Stimulated activated CD4-positive, alpha-beta T cell treated with anti-CD3 and anti-CD28 coated beads, Interleukin-4, amount 100 ng/mL, for 4 hours (primary cell): Measurements from ENCODE around the gene LHX1.

Experiments used
- DNase-seq, 2 experiments: peaks; one replicate each; pipeline ENCODE4 v3.0.0-alpha.2; 2020

The LHX1 gene

DNA sequence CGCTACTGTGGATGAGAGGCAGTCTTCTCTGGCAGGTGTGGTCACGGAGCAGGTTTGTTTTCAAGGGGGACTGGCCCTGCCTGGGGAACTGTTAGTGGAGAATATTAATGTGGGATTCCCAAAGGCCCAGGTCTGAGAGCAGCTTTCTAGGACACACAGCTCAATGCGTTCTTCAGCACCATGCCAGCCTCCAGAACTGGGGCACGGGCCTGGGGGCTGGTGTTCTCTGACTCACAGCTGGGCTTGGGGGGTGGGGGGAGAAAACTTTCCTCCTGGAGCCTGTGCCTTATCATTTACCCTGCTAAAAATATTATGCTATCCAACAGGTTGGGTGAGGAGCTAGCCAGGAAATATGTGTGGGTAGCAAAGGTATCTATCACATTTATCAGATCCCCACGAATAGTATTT is 13.5 kb upstream of the LHX1 start:
- DNase-seq = no peak

DNA sequence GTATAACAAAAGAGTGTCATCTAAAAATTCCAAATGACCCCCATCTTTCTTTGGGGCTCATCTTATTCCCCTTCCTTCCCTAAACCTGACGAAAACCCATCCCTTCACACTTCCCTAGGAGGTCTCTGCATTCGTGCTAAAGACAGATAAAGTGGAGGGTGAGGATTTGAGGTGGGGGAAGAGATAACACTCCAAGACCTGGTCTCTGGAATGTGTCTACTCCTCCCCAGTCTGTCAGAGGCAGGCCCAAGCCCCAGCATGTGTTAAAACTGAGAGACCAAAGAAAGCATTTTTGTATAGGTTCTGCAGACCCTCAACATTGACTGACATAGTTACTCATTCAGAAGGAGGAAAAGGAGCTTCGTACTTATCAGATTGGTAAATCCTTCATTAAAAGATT is 11.0 kb upstream of the LHX1 start:
- no peak for DNase-seq

DNA sequence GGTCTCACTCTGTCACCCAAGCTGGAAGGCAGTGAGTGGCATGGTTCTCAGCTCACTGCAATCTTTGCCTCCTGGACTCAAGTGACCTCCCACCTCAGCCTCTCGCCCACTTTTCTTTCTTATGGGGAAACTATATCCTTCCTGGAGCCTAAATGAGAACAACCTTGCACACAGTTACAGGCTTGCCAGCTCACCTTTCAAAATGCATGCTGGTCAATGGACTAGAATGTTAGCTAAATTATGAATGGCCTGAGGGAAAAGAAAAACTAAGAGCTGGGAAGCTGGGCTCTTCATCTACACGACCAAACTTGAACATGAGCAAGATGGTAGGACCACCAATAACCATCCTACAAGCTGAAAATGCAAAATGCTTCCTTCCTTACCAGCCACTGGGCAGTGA is 10.6 kb upstream of the LHX1 start:
- no peak for DNase-seq

DNA sequence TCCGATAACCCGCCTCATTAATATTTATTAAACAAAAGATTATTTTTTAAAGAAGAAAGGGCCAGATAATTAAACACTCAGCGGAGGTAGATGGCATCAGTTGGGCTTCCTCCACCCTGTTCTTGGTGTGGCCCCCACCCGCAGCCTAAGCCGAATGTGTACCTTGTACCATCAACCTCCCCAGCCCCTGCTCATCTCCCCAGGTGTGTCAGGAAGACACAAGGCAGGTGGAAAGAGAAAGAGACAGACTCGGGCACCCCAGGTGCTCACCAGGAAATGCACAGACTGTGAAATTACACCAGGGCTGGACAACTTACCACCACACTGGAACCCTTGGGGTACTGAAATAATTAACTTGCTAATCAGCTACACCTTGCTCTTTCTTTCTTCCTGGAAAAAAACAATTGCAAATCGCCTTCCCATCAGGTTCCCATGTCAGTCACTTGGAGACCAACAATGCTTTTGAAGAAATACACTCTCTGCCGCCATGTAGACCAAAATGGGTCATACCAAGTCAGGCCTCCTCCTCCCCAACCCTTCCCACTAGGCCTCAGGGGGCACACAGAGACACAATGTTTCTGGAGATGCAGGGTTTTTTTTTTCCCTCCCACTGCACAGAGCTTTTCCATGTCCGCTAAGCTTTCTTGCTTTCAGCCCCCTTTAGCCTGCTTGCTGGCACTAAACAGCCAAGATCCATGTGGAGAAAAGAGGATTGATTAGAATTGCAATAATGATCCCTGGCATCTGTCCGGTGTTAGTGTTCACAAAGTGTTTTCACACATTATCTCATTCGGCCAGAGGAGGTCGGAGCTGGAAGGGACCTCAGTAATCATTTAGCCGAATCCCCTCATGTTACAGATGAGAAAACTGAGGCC is 8.6 kb upstream of the LHX1 start:
- DNase-seq = no peak

DNA sequence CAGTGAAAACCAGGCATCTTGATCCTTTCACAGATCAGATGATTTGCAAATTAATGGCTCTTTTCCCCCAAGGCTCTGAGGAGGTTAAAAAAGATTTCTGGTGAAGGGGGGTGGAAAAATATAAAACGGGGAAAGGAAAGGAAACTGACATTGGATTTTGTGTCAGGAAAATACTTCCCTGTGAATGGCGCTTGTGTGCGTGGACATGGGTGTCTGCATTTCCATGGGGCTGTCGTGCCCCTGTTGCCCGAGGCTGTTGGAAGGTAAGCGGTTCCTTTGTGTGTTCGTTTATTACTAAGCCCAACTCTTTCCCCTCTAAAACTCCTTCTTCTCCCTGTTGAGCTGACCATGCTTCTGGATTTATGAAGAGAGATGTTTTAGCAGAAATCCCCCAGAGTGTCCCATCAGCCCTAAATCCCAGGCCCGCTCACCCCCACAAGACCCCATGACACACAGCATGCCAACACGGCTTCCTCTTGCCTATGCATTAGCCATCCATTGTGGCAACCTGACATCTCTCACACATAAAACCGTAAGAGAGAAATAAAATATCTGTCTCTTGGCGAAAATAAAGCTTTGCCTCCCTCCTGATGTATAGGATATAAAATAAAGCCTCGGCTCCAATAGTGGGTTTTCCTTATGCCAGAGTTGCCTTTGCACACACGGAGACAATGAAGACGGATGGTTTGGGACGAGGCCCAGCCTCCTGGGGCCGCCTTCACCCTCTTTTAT is 7.3 kb upstream of the LHX1 start:
- no peak for DNase-seq

DNA sequence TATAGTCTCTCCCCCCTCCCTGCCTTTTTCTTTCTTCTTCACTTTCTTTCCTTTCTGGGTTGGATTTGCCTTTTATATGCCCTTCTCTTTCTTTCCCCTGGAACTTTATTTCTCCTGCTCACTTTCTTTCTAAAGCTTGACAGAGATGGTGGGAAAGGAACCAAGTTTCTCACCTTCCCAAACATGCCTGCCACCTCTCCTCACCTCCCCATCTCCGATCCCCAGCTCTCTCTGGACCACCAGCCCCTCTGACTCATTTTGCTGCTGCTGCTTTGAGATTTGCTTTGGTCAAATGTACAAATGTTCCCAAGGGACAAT is 6.7 kb upstream of the LHX1 start:
- no peak for DNase-seq

DNA sequence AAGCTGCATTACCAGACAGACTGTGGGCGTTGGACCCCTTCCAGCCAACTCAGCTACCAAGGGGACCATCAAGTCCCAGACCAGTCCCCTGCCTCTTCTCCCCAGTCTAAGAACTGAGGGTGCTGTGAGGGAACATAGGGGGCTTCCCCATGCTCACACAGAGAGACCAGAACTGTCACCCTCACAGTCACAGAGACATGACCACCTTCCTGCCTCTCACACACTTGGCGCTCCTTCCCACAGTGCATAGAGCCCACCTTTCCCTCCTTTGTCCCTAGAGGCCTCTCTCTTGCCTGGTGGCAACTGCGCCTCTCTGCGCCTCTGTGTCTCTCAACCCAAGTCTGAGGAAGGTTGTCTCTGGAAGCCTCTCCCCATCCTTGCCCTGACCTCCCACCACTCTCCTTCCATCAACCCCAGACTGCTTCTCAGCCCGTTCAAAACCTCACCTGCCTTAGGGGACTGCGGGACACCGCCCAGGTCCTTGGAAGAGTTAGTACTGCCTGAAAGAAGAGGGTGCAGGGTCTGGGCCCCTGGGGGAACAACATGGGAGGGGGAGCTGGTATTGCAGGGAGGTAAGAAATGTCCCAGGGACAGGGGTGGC is 6.1 kb upstream of the LHX1 start:
- no peak for DNase-seq

DNA sequence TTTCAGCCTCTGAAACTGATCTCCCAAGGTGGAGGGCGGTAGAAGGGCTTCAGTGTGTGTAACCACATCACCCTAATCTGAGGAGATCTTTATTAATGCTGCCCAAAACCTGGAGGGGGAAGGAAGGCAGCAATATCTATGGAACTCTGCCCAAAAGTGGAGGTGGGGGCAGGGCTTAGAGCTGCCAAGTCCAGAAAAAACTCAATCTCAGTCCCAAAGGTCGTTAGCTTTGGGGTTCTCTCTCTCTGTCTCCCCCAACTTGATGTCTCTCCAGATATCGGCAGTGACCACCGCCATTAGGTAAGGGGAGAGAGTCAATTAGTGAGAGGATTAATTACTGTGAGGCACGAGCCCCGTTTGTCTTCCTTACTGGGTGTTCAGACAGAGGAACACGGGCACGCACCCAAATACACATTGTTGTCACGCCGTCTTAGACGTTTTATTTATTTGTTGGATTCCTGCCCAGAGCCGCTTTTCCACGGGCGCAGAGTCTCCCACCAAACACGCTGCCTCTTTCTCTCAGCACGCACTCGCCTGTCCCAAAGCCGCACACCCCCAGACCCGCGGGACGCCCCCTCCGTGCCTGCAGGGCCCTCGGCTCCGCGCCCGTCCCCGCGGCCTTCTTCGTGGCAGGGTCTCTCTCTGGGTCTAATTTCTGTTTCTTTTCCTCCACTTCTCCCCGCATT is 5.4 kb upstream of the LHX1 start:
- no peak for DNase-seq

DNA sequence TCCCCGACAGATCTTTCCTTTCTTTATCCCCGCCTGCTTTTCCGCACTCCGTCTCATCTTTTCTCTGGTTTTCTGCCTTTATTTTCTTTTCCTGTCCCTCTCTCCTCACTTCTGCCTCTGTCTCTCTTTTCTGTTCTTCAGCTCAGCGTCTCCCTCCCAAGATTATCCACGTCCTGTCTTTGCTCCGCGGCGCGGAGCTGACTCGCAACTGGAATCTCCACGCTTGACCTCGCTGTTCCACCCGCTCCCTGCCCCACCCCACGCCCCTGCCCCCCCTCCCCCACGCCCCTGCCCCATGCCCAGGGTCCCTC is 4.9 kb upstream of the LHX1 start:
- no peak for DNase-seq

DNA sequence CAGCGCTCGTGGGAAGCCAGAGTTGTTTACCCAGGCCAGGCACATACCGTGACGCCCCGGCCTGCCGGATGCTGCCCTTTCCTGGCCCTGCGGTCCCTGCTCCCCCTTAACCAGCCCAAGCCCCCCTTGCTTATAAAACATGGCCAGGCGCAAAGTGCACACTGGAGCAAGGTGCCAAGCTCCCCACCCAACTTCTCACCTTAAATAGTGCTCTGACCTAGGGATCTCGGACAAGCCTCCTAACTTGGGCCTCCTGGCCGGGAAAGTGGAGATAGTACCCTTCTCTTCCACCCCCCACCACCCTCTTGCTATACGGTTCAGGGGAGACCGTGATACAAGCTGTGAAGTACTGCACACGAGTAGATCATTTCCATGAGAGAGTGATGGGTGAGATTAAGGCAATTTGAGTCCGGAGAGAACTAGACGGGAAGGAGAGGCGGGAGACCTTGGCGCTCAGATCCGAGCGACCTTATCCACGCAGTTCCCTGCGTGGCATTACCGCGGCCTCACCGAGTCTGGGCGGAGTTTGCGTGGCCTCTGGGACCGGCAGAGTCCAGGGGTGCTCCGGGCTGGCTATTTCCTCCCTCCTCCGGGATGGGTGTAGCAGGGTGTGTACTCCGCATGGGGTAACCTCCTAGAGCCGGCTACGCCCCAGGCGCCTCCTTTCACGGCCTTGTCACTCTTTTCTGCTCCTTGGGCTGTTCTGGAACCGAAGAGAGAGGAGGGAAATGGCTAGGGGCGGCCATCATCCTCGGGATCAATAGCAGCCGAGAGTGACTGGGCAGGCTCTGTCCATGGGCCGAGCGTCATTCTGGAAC is 4.4 kb upstream of the LHX1 start:
- no peak for DNase-seq

DNA sequence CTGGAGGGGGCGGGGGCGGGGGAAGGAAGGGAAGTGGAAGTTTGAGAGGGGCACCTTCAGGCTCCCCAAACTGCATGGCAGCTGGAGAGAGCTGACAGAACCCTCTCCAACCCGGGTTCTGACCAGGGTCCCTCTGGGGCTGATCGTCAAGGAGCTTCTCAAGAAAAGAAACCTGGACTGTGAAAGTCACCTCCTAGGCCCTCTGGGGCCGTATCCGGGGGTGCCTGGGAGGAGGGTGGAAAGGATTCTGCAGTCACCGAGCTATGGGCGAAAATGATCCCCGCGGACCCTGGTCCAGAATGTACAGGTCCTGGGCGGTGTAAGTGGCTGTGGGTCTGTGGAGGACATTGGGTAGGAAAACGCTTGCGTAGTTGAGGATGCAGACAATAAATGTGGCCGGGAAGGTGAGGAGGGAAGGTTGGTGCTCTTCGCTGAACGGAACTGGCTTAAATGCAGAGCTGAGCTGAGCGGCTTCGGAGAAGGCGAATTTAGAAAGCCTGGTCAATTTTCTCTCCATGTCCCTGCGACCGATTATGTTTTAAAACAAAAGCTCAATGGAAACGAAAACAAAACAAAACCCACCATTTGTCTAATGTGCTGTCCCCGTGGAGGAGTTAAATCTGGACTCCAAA is 3.6 kb upstream of the LHX1 start:
- DNase-seq = no peak

DNA sequence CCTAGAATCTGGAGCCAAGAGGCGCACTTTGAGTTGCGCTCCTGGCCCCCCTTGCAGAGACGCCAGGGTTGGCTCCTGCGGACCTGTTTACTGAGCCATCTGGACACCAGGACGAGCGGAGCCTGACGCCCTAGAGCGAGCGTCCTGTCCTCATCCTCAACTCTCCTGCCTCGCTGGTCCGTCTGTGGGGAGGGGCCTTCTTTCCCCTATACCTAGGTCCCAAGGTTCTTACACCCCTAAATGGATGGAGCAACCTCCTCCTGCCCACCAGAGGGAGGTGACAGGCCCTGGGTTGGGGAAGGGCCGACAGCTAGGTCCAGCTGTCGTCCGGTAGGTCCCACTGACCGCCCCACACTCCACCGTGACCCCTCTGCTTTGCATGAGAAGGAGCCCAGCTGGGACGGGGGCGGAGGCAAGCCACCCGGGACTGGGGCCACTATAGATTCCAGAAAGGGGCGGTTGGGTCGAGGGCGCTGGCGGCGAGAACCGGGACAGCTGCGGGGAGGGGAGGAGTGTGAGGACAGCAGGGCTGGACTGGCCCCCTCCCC is 3.1 kb upstream of the LHX1 start:
- no peak for DNase-seq

DNA sequence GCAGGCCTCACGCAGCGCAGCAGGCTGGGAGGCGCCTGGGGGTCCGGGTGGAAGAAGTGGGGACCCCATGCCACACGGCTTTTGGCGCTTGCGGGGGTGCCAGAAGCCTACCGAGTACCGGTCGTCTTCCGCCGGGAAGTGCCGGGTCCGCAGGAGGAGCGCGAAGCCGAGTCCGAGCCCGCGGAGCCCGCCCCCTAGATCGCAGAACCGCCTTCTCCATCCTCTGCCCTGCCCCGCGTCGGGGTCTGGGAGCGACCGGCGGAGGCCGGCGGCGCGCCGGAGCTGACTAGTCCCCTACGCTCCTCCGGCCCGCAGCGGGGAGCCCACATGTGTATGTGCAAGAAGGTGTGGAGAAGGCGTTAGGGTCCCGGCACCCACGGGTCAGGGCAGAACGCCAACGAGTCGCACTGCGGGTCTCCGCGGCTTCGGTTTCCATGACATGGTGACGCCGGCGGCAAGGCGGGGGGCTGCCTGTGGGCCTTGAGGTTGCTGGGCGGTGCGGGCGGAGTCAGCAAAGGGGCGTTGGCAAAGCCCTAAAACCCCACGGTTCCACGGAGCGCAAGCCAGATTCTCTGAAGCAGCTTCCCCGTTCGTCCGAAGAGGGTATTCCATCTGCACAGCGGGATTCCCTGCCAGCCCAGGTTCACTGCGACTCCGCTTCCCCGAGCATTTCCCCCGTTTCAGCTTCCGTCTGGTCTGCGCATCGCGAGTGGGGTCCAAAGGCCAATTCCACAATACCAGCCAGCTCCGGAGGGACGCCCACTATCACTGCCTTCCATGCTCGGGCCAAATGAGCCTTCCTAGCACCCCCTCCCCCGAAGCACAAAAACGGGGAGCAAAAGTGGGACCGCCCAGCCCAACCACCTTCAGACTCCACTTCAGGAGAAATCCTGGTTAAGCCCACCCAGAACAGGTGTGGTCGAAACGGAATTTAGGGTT is 2.3 kb upstream of the LHX1 start:
- peak in 1 of 2 experiments; percentile 35 for DNase-seq

DNA sequence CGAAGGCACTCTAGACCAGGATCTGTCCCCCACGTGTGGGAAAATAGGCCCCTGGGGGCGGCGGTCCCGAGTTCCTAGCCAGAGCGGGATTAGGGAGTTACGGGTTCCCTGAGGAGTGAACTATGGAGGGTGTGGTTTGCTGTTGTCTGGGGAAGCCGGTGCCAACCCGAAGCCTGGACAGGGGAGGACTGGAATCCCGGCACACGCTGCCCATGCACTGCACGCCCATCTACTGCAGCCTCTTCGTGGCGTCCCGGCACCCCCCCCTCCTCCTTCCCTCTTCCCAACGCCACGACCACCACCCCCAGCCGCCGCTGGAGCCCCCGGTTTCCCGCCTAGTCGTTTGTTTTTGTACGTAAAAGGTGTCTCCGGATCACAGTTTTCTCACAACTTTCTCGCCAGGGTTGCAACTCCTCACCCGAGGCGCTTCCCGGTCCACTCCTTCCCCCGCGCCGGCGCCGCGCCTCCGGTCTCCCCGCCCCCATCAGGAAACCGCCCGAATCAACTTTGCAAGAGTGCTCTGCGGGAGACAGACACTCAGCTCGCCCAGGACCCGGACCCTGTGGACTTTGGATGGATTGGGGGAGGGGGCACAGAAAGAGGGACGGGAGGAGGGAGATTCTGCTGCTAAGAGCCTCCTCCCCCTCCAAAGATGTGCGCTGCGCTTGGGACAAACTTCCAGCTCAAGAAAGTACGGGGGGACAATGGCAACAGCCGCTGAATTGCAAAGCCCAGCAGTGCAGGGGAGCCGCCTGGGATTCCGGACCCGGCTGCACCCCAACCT is 1.4 kb upstream of the LHX1 start:
- no peak for DNase-seq

DNA sequence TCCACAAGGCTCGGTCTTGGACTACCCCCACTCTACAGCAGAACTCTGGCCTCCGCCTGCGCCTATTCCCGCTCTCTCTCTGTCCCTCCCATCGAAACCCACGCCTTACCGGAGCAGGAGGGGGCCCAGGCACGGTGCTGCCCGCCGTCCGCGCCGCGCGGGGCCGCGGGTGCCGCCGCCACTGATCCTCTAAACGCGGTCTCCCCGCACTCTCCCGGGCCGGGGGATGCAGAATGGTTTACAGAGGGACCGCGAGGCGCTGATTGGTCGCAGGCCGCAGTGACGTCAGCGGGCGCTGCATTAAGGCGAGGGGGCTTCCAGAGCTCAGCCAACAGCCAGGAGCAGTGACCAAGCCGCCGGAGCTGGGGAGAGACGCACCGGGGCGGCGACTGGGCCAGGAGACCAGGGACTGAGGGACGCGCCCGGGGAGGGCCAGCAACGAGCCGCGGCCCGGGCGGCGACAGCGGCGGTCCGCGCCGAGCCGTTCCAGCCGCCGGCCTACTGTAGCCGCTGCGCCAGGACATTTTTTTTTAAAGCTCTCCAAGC is 747 bp upstream of the LHX1 start:
- DNase-seq = no peak

DNA sequence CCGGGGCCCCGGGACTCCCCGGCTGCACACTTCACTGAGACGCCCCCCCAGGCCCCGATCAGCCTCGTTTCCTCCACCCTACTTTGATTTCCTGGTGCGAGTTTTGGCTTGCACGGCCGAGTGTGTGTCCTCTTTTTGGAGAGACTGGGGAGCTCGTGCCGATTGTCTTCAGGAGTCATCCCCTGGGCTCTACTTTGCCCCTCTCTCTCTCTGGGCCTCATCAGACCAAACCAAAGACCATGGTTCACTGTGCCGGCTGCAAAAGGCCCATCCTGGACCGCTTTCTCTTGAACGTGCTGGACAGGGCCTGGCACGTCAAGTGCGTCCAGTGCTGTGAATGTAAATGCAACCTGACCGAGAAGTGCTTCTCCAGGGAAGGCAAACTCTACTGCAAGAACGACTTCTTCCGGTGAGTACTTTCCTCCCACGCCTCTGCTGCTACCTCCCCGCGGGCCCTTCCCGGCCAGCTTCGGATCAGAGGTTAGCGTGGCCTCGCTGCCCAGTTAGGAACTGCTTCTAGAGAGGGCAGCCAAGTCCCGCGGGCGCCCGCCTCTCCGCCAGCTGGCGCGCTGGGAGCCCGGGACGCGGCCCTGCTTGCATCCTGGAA is 787 bp downstream of the LHX1 start:
- no peak for DNase-seq

DNA sequence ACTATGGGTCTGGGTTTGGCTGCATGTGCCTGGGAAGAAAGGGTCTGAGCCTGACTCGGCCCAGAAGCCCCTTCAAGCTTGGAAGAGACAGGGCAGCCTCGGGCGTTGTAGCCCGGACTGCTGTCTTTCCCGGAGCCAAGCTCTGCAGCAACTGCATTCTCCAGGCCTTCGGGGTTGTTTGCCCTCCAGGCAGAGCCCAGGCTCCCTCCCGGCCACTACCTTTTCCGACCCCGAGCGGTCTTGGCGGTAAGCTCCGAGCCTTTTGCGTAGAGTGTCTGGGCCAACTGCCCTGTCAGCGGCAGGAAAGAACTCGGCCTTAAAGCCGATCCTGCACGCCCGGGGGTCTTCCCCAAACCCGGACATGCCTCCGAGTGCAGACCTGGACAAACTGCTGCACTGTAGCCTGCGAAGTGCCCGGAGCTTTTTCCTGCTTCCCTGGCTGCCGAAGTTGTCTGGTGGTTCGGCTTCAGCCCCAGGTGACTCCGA is 1.3 kb downstream of the LHX1 start:
- no peak for DNase-seq

DNA sequence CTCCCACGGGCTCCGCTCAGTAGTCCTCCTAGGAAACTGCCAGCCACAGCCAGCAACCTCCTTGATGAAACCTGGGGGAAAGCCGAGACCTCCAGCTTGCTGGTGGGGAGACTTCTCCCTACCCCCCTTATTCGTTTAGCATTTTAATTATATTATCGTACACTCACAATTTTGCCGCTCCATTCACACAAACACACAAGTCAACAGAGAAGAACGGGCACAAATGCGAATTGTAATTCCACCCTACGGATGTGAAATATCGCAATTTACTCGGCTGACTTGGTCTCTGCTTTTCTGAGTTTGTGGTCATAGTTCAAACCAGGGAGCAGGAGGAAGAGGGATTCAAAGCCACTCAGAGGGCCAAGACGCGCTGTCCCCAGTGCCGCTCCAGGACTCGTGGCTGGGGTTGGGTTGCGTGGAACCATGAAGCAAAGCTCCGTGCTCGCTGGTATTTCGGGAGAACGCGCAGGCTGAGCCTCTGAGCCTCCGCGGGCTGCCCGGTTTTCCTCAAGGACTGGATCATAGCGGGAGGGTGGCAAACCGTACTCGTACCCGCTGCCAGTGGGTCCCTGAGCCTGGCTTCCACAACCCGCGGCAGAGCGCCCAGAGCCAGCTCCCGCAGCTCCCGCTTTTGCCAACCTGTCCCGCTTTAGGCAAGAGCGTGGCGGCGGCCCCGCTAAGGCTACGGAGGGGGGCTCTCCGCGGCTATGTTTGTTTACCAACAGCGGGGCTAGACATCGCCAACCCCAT is 2.0 kb downstream of the LHX1 start:
- DNase-seq = no peak
